SK-N-SH (cell line): ENCODE measurements around the gene PPP1R16B. TPM values are rescaled to one million over a fixed set of nuclear protein-coding genes. Genes with fewer than 3 reads are reported as not detected.

Experiments
- CTCF ChIA-PET: fragments of 300-600, 350-600 bp; formaldehyde crosslinking; extraction: SDS; loops from one replicate; lab custom pipeline; 2021; lab: Yijun Ruan, JAX
- POLR2A ChIA-PET: fragments of 350-600 bp; sonication (Branson Sonifier 250); formaldehyde crosslinking; extraction: SDS; loops from one replicate; lab custom pipeline; 2020; ENCODE audit warnings: antibody characterized with exemption, inconsistent platforms; lab: Yijun Ruan, JAX
- DNase-seq: peaks from one replicate; pipeline ENCODE4 v3.0.0; 2012
- H2AFZ ChIP-seq: fragments of 200-600 bp; sonication (generic); 2 replicates; pipeline ENCODE4 v1.8.1; 2016; ENCODE audit warnings: antibody characterized with exemption, mild to moderate bottlenecking, low read depth
- H3F3A ChIP-seq: fragments of 200-600 bp; sonication (generic); replicated peaks from 2 replicates; pipeline ENCODE3; 2016; ENCODE audit warnings: antibody characterized with exemption, mild to moderate bottlenecking; ENCODE audit not compliant: insufficient read depth
- H3K27ac ChIP-seq, 2 experiments: fragments of 200-500 bp in 1 of 2; fragments of 200-600 bp in 1 of 2; sonication (Bioruptor generic) in 1 of 2; sonication (generic), shearing (Covaris generic) in 1 of 2; 2 replicates each; pipeline versions ENCODE4 v1.5.1 to v1.6.1; 2014 to 2016; ENCODE audit warnings: low read depth in 2 of 2, inconsistent platforms in 1 of 2, low read length in 1 of 2, mild to moderate bottlenecking in 1 of 2, mixed read lengths in 1 of 2
- H3K27me3 ChIP-seq: fragments of 200-600 bp; sonication (generic), shearing (Covaris generic); 2 replicates; pipeline ENCODE4 v1.6.1; 2016; ENCODE audit warnings: mixed run types; ENCODE audit not compliant: insufficient read depth
- H3K36me3 ChIP-seq, 2 experiments: fragments of 200-500 bp in 1 of 2; fragments of 200-600 bp in 1 of 2; sonication (Bioruptor generic) in 1 of 2; sonication (generic) in 1 of 2; replicated peaks in 1 of 2; 2 replicates each; pipeline versions ENCODE3 to v1.5.1; 2014 to 2016; ENCODE audit warnings: low read length in 1 of 2, mild to moderate bottlenecking in 1 of 2; ENCODE audit not compliant: insufficient read depth in 2 of 2, control insufficient read depth in 1 of 2
- H3K4me1 ChIP-seq, 2 experiments: fragments of 200-500 bp in 1 of 2; fragments of 200-600 bp in 1 of 2; sonication (Bioruptor generic) in 1 of 2; sonication (generic), shearing (Covaris generic) in 1 of 2; 2 replicates each; pipeline versions ENCODE4 v1.5.1 to v1.6.1; 2014 to 2016; ENCODE audit warnings: low read depth in 1 of 2, low read length in 1 of 2, mixed run types in 1 of 2; ENCODE audit not compliant: insufficient read depth in 2 of 2, control insufficient read depth in 1 of 2
- H3K4me2 ChIP-seq: fragments of 200-600 bp; sonication (generic), shearing (Covaris generic); 2 replicates; pipeline ENCODE4 v1.6.1; 2017; ENCODE audit warnings: mixed run types
- H3K4me3 ChIP-seq, 2 experiments: fragments of 200-500 bp in 1 of 2; fragments of 200-600 bp in 1 of 2; sonication (Bioruptor generic) in 1 of 2; sonication (generic), shearing (Covaris generic) in 1 of 2; 2 replicates each; pipeline versions ENCODE4 v1.5.1 to v1.8.1; 2014 to 2016; ENCODE audit warnings: low read depth in 2 of 2, inconsistent platforms in 1 of 2, low read length in 1 of 2, mild to moderate bottlenecking in 1 of 2, mixed read lengths in 1 of 2, moderate library complexity in 1 of 2
- H3K79me2 ChIP-seq: fragments of 200-600 bp; sonication (generic); 2 replicates; pipeline ENCODE4 v1.8.1; 2017; ENCODE audit warnings: mild to moderate bottlenecking; ENCODE audit not compliant: insufficient read depth
- H3K9ac ChIP-seq: fragments of 200-600 bp; sonication (generic); 2 replicates; pipeline ENCODE4 v1.6.1; 2017; ENCODE audit warnings: mixed run types
- H3K9me2 ChIP-seq: fragments of 200-600 bp; sonication (generic); 2 replicates; pipeline ENCODE4 v1.6.1; 2017; ENCODE audit warnings: mixed run types
- H3K9me3 ChIP-seq: fragments of 200-600 bp; sonication (generic); 2 replicates; pipeline ENCODE4 v1.6.1; 2017; ENCODE audit warnings: mixed run types, mild to moderate bottlenecking, moderate library complexity
- H4K20me1 ChIP-seq: fragments of 200-600 bp; sonication (generic); 2 replicates; pipeline ENCODE4 v1.6.1; 2017; ENCODE audit warnings: mild to moderate bottlenecking, mixed run types; ENCODE audit not compliant: insufficient read depth
- CHD2 ChIP-seq: fragments of 150-350 bp; IDR thresholded peaks from 2 replicates; pipeline ENCODE4 v1.6.1; 2018; ENCODE audit warnings: low read length; ENCODE audit not compliant: partially characterized antibody
- EZH2phosphoT487 ChIP-seq: fragments of 200-600 bp; sonication (generic); IDR thresholded peaks from 2 replicates; pipeline ENCODE4 v1.6.1; 2017; ENCODE audit warnings: low read depth, mixed run types, mild to moderate bottlenecking, antibody characterized with exemption, moderate library complexity, borderline replicate concordance
- FOSL2 ChIP-seq: IDR thresholded peaks from 2 replicates; pipeline ENCODE4 v1.4.0; 2012; ENCODE audit warnings: low read depth, mild to moderate bottlenecking, moderate library complexity, borderline replicate concordance
- IRF3 ChIP-seq: fragments of 150-350 bp; IDR thresholded peaks from 2 replicates; pipeline ENCODE4 v1.6.1; 2016; ENCODE audit warnings: mild to moderate bottlenecking, low read depth, low read length
- JUND ChIP-seq: IDR thresholded peaks from 2 replicates; pipeline ENCODE4 v1.4.0; 2012
- MEF2A ChIP-seq: IDR thresholded peaks from 2 replicates; pipeline ENCODE4 v1.4.0; 2012; ENCODE audit warnings: low read depth, borderline replicate concordance
- MXI1 ChIP-seq: IDR thresholded peaks from 2 replicates; pipeline ENCODE4 v1.6.1; 2012; ENCODE audit warnings: mild to moderate bottlenecking, low read depth, low read length, improper control_type of control experiment
- NRF1 ChIP-seq: IDR thresholded peaks from 2 replicates; pipeline ENCODE4 v1.6.1; 2012; ENCODE audit warnings: low read depth, mild to moderate bottlenecking, low read length
- PBX3 ChIP-seq: IDR thresholded peaks from 2 replicates; pipeline ENCODE4; 2012
- POLR2AphosphoS5 ChIP-seq: IDR thresholded peaks from 2 replicates; pipeline ENCODE4 v1.6.1; 2012; ENCODE audit warnings: low read depth, low read length
- RCOR1 ChIP-seq: fragments of 150-350 bp; IDR thresholded peaks from 2 replicates; pipeline ENCODE4 v1.6.1; 2017; ENCODE audit warnings: antibody characterized with exemption, low read length
- REST ChIP-seq: IDR thresholded peaks from 2 replicates; pipeline ENCODE4 v1.6.1; 2012; ENCODE audit warnings: mild to moderate bottlenecking, low read depth, low read length, moderate library complexity
- RFX5 ChIP-seq: IDR thresholded peaks from 2 replicates; pipeline ENCODE4 v1.6.1; 2012; ENCODE audit warnings: mild to moderate bottlenecking, improper control_type of control experiment, low read length
- USF2 ChIP-seq: fragments of 150-350 bp; IDR thresholded peaks from 2 replicates; pipeline ENCODE4 v1.6.1; 2017; ENCODE audit warnings: antibody characterized with exemption, low read length, low read depth, borderline replicate concordance
- WGBS: methylation state at CpG from one replicate; pipeline ENCODE4 v1.1.6; 2017; ENCODE audit warnings: low lambda C conversion rate; 5-methylcytosine and 5-hydroxymethylcytosine counted together
- polyA plus RNA-seq, 3 experiments: library from polyadenylated mRNA; depleted of rRNA; stranded (reverse); fragments of >200 nt; gene quantifications; 2 replicates each; pipeline ENCODE4 v1.2.3, GENCODE V29; 2012

PPP1R16B gene
- polyA plus RNA-seq, 1 of the 3 experiments (the other 2 are of a cell fraction): 0.28 TPM

- no peak overlapping the region for H3K4me3 ChIP-seq
Observed at GRCh38 chr20:38840053-38840893, 34.8 kb downstream of the PPP1R16B start.

More at GRCh38 chr20:38840053-38840893, 34.8 kb downstream of the PPP1R16B start:
- Histone ChIP-seq H3K9me3 (no peaks in the 10 kb centered on the region), H3K79me2 (no peaks in the 10 kb centered on the region), H4K20me1 (no peaks in the 10 kb centered on the region), H3K36me3 (no peaks in the 10 kb centered on the region), H3K27me3 (peaks cover 10% of the 10 kb centered on the region; the same call in 1 of the 2 replicates), H3K9ac (no peak overlapping the region), H3K4me1 (peaks cover 0 to 5% of the 10 kb centered on the region in 2 experiments; a peak in 1 of 4 replicates), H2AFZ (no peak overlapping the region), H3F3A (no peaks in the 10 kb centered on the region), H3K27ac (no peak overlapping the region; a peak in 1 of 4 replicates), H3K4me2 (no peak overlapping the region), H3K9me2 (no peaks in the 10 kb centered on the region)
- 46% methylated on average over 11 of the region's 14 CpGs for WGBS
- DNase-seq: no peak
- POLR2A ChIA-PET: interaction anchor here (1.1 kb wide), 1 partner anchor 35 kb away, joined by 3 read pairs; no protein-coding TSS in a partner anchor
- CTCF ChIA-PET: interaction anchor here (1.2 to 1.6 kb wide), 4 partner anchors 13 to 24 kb away, joined by 3 to 5 read pairs (median 4); no protein-coding TSS in a partner anchor
- no peak for TF ChIP-seq CHD2
- no peak for TF ChIP-seq RFX5
- no peak for TF ChIP-seq NRF1
- no peak for TF ChIP-seq USF2
- no peak for TF ChIP-seq MXI1
- TF ChIP-seq PBX3: no peak
- TF ChIP-seq FOSL2: no peak
- no peak for TF ChIP-seq POLR2AphosphoS5
- TF ChIP-seq RCOR1: no peak
- no peak for TF ChIP-seq REST
- no peak for TF ChIP-seq IRF3
- no peak for TF ChIP-seq MEF2A
- no peak for TF ChIP-seq EZH2phosphoT487
- no peak for TF ChIP-seq JUND
